HG03558 (cell line): ENCODE data around the gene POLD2.
"Not testable (repeated sequence)": the region's sequence is repeated elsewhere in the genome, so short reads cannot be mapped to it uniquely, and the experiment has no call there.

ENCODE experiments used
- ATAC-seq: cut with Tn5 transposase; IDR thresholded peaks from one replicate; pipeline ENCODE4 v1.9.1; 2021; ENCODE audit warnings: moderate number of reproducible peaks; ENCODE audit not compliant: unreplicated experiment; ENCODE audit errors: extremely low read depth

POLD2 gene

GRCh38 chr7:44123190-44124003, at the start of gene POLD2:
Gene POLD2 (minus strand): TSS chr7:44123548. CDS start chr7:44122053, 1,495 bp downstream.
- ATAC-seq = peak; percentile 96

GRCh38 chr7:44172803-44173424, 49.6 kb upstream of the POLD2 start:
- no peak for ATAC-seq

GRCh38 chr7:44172352-44172751, 49.0 kb upstream of the POLD2 start:
- no peak for ATAC-seq

GRCh38 chr7:44171901-44172300, 48.6 kb upstream of the POLD2 start:
- ATAC-seq = not testable (repeated sequence)

- ATAC-seq = no peak
Observed at GRCh38 chr7:44167920-44168319, 44.6 kb upstream of the POLD2 start.

- ATAC-seq = no peak
Observed at GRCh38 chr7:44163591-44163990, 40.2 kb upstream of the POLD2 start.

- no peak for ATAC-seq
Observed at GRCh38 chr7:44162785-44163395, 39.5 kb upstream of the POLD2 start.

- ATAC-seq = no peak
Observed at GRCh38 chr7:44162179-44162578, 38.8 kb upstream of the POLD2 start.

- ATAC-seq = no peak
Observed at GRCh38 chr7:44161371-44161770, 38.0 kb upstream of the POLD2 start.

- ATAC-seq = no peak
Observed at GRCh38 chr7:44159824-44160630, 36.7 kb upstream of the POLD2 start.

GRCh38 chr7:44158873-44159631, 35.7 kb upstream of the POLD2 start:
- no peak for ATAC-seq

GRCh38 chr7:44158096-44158872, 34.9 kb upstream of the POLD2 start:
- no peak for ATAC-seq

- ATAC-seq = no peak
Observed at GRCh38 chr7:44157116-44158080, 34.0 kb upstream of the POLD2 start.

- no peak for ATAC-seq
Observed at GRCh38 chr7:44156453-44157010, 33.2 kb upstream of the POLD2 start.

GRCh38 chr7:44155191-44156185, 32.1 kb upstream of the POLD2 start:
- ATAC-seq = no peak

- no peak for ATAC-seq
Observed at GRCh38 chr7:44154703-44155102, 31.4 kb upstream of the POLD2 start.
